RPMI8226 (cell line): ENCODE measurements around the gene C2CD3.

Experiments
- DNase-seq: peaks from one replicate; pipeline ENCODE4 v3.0.0-alpha.2; 2015

C2CD3 gene

DNA sequence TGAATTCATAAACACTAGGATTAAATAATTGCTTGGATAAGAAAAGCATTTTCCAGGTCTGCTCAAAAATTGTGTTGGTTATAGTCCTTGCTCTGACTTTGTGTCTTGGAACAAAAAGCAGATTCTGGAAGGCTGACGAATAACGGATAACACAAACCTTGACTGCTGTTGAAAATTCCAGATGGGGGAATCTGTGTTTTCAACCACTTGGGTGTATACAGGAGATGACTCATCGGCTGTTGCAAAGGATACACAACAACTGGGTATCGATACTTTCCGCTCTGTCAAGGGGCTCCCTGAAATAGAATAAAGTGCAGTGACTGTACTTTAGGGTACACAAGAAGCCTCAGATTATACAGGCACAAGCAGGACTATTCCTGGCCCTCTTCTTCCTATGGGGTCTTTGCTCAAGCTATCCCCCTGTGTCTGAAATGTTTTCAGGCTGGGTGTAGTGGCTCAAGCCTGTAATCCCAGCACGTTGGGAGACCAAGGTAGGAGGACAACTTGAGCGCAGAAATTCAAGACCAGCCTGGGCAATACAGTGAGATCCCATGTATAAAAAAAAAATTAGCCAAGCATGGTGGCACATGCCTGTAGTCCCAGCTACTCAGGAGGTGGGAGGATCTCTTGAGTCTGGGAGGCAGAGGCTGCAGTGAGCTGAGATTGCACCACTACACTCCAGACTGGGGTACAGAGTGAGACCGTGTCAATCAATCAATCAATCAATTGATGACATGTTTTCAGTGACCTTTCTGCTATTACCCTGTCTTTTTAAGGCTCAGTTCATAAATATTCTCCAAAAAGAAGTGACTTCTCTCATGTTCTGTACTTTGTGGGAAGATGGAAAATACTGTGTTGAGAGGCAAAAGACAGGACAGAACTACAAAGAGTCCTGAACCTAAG, 113.3 kb downstream of the C2CD3 start:
- DNase-seq = no peak

DNA sequence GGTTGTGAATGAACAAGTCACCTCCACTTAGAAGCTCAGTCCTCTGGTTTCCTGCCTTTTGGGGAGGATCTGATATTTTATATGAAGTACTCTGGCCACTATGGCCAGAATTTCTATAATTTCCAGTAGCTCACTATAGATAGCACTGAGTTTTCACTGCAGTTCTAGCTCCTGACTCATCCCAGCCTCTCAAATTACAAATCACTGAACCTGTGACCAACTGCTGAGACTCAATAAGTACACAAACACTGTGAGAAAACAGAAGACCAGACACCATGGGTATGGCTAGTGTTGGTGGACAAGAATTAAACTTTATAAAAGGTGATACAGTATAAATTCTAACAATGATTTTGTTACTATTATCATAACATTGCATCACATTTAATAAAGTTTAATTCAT, 114.9 kb downstream of the C2CD3 start:
- DNase-seq = no peak

DNA sequence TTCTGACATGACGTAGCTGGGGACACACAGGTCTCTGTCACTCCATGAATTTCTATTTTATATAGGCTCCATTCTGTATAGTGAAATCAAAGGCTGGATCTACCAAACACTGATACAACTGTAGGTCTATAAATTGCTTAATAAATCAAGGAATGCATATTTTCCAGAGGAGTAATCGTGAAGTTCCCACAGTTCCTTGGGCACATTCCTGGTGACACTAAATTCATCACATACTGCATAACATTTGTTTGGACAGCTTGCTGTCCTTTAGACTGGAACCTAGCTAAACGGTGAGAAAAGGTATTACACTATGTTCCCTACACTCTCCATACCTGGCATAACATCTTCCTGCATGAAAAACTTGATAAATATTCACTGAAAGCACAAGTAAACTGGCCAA, 120.3 kb downstream of the C2CD3 start:
- no peak for DNase-seq

DNA sequence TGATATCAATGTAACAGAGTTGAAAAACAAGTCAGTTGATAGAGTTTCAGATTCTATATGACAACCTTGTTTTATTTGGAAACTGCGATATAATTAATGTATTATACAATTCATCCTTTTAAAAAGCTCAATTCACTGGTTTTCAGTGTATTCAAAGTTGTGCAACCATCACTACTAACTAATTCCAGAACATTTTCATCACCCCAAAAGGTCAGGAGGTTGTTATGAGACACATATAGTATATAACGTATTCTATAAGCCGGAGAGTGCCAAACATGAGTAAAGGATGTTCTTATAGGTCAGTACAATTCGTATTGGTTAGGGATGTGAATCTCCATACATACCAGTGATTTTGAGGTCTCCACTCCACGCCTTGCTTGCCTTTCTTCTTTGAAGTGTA, 121.8 kb downstream of the C2CD3 start:
- DNase-seq = no peak

DNA sequence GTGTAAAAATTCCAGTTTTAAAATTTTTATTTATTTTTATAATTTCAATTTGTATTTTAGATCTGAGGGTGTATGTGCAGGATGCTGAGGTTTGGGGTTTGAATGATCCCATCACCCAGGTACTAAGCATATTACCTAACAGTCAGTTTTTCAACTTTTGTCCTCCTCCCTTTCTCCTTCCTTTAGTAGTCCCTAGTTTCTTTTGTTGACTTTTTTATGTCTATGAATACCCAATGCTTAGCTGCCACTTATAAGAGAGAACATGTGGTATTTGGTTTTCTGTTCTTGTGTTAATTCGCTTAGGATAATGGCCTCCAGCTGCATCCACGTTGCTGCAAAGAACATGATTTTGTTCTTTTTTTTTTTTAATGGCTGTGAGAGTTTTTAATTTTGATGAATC, 126.3 kb downstream of the C2CD3 start:
- DNase-seq = no peak

DNA sequence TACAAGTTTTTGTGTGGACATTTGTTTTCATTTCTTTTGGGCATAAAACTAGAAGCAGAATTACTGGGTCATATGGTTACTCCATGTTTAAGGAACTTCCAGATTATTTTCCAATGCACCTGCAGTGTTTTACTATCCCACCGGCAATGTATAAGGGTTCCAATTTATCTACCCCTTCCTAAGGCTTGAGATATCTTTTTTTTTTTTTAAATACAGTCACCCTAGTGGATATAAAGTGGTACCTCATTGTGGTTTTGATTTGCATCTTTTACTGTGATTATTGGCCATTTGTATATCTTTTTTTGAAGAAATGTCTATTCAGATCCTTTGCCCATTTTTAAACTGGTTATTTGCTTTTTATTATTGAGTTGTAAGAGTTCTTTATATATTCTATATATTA, 127.4 kb downstream of the C2CD3 start:
- no peak for DNase-seq

DNA sequence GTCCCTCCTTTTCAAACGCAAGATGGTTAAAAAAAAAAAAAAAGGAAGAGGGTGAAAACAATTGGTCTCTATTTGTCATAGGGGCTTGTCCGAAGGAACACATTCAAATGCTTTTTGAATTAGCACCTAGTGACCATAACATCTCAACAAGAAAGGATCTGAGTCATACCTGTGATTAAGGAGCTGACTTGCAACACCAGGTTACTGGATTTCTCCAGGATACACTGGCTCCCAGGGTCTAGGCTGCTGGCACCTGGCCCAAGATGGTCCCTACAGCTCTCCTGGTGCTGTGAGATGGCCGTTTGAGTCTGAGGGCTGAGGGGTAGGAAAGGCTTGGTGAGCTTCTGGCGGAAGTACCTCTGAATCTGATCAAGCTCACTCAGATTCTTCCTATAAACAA, 133.5 kb downstream of the C2CD3 start:
- no peak for DNase-seq

DNA sequence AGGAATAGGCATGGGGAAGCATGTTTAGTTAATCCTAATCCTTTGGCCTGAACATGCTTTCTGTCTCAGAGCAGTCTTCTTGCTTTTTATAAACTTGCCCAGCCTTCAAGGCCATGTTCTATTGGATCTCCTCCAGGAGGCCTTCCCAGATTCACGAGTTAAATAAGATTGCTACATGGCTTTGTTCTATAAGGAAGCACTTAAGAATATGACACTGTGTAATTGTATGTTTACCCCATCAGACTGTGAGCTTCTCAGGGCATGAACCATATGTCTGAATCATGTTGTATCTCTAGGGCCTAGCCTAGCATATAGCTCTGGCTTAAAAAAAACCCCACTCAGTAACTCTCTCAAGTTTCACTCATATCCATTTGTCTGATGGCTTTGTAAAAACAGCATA, 135.5 kb downstream of the C2CD3 start:
- no peak for DNase-seq

DNA sequence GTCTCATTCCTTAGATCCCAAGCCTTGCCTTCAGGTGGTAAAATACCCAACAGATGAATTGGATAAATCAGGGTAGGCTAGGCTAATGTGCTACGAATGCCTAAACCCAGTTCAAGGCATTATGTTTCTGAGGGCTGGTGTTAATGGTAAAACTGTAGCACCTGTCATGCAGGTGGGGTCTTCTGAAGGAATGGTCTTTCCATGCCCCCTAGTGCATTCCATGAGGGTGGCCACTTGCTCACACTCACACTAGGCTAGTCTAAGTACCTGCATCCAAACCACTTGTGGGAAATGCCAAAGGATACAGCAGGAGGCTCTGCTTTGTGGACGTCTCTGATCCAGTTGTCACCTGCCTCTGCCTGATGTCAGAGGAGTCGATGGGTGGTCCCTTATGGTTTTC, 137.8 kb downstream of the C2CD3 start:
- no peak for DNase-seq

DNA sequence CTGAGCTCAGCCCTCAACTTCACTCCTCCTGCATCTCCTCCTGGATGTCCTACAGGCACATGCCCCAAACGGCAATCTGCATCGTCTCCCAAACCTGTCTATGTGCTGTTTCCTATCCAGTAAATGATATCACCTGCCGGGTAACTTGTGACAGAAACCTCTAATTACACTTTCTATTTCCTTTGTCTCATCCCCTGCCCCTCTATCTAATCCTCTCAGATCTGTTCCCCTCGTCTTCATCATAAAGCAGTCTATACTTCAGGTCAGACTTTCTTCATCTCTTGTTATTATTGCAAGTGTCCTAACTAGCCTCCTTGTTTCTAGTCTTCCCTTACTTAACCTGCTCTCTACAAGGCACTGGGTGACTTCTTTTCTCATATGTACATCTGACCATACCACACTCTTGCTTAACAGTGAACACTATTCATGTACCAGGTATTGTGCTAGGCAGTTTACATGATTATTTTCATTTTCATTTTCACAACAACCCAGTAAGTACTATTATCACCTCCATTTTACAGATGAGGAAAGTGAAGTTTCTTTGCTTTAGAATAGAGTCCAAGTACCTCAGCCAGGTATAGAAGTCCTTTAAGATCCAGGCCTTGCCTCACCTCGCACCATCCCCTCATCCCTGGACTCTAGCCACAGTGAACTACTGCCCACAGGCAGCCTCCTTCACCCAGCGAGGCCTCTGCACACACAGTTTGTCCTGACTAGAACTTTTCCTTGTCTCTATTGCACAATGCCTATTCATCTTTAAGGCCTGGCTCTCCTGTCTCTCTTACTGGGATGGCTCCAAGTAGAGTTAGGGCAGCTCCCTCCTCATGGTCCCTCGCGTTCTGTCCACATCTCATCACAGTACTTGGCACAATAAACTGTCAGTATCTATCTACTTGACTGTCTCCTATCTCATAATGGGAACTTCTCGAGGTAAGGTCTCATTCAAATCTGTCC, 139.8 kb downstream of the C2CD3 start:
- DNase-seq = no peak

DNA sequence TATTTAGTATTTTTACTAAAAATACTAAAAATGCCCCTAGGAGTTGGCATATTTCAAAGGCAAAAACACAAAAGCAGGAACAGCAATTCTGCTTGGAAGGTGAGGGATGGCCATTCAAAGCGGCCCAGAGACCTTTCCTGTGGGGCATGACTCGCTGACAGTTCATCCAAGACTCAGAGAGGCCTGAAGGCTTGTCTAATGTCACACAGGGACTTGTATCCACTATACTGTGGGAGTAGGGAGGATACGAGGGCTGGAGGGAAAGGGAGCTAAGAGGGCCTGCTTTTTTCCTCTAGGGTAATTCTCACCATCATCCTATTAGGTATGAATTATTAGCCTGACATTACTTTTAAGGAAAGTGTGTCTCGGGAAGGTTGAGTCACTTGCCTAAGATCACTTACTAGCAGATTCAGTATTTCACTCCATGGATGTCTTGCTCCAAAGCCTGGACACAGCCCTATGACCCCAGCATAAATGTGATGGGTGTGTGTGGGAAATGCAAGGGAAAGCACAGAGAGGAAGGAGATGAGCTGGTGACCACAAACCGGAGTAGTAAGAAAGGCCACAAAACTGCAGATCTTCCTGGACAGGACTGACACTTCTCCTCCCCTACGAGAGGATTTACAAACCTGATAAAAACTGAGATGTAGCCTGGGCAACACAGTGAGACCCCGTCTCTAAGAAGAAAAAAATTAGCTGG, 145.2 kb downstream of the C2CD3 start:
- DNase-seq = no peak

DNA sequence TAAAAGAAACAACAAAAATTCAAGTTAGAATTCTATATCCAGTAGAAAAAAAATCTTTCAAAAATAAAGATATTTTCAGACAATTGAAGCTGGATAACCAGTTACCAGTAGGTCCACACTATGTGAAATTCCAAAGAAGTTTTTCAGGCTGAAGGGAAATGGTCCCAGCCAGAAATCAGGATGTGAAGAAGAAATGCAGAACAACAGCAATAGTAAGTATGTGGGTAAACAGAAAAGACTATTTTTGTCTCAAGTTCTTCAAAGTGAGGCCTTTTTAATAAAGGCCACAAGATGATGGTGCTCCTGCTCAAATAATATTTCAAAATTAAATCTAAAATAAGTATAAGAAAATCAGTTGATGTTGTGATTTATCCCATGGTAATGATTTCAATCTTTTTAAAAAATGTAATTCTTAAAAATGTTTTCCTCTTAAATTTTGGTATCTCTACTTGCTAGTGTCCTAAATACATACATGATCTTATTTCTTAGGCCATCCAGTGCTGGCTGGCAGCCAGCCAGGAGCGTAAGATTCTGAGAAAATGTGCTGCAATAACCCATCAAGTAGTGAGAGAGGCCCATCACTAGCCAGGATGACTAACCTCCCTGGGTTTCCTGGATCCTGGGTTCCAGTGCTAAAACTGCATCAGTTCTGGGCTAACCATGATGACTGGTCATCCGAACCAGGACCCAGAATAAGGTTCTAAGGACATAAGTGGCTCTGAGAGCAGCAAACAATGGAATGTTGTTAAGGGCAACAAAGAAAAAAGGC, 146.4 kb downstream of the C2CD3 start:
- no peak for DNase-seq

DNA sequence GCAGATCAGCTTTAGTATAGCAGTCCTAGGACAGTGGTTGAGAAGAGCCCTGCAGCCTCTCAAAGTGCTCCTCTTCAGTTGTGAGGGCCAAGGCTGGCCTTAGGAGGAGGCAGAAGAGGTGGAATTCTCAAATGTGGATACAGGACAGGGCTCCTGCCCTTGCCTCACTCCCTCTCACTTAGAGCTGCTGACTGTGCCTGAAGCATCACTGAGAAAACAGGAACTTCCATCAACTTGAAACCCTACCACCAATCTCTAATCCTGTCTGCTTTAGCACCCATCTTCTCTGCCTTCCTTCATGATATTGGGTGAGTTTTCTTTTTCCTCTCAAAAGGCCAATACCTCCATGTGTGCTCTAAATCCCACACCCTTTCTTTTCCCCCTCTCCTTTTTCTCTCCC, 147.5 kb downstream of the C2CD3 start:
- no peak for DNase-seq

DNA sequence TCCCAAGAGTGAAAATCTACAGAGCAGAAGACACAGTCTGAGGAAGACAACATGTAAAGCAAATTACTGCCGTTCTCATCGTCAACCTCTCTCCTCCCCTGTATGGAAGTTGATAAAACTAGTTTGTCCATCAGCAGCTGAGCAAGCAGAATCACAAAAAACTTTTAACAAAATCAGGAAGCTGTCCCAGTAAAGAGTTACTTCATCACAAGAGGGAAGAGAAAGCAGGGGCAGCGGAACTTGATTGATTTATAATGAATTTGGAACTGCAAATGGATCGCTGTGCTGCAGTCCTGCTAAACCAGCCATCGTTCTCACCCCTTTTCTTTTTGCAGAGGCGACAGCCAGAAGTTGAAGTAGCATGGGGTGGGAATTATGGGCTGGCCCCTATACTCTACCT, 148.3 kb downstream of the C2CD3 start:
- DNase-seq = no peak

DNA sequence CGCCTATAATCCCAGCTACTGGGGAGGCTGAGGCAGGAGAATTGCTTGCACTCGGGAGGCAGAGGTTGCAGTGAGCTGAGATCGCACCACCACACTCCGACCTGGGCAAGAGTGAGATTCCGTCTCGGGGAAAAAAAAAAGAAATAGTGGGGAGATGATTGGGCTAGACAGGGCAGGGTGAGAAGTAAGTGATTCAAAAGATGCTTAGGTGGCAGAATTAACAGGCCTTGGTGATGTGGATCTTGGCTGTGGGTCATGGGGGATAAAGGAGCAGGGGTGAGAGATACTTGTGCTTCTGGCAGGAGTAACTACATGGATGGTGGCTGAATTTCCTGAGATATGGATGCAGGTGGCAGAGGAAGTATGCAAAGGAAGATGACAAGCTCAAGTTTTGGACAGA, 148.8 kb downstream of the C2CD3 start:
- no peak for DNase-seq

DNA sequence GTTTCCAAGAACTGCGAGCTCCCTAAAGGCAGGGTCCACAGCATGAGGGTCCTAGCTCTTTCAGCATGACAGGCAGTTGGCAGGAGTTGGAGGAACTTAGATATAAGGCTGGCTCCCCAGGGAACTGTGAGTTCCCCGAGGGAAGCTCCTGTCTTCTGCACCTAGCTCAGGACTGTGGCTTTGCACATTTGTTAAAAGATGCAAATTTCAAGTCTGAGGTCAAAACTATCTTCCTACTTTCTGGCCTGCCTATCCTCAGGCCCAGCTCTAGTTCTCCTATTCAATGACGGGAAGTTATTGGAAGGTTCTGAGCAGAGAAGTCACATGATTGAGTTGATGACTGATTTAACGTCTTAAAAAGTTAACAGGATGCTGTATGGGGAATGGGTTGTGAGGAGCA, 150.3 kb downstream of the C2CD3 start:
- no peak for DNase-seq

DNA sequence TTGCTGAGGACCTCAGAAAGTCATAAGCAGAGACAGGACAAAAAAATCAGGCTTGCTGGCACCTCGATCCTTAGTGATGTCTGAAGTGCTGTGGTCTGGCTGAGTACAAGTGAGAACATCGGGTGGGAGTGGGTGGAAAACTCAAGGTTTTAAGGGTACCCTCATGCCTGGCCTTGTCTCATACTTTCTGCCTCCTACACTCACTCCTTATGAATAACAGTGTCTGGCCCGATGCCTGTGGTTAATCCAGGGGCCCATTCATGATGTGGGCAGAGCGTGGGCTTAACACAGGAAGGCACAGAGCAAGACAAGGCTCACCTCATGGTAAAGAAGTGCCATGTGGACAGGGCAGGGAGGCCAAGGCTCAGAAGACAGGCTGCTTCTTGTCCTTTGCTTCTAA, 150.9 kb downstream of the C2CD3 start:
- DNase-seq = no peak

DNA sequence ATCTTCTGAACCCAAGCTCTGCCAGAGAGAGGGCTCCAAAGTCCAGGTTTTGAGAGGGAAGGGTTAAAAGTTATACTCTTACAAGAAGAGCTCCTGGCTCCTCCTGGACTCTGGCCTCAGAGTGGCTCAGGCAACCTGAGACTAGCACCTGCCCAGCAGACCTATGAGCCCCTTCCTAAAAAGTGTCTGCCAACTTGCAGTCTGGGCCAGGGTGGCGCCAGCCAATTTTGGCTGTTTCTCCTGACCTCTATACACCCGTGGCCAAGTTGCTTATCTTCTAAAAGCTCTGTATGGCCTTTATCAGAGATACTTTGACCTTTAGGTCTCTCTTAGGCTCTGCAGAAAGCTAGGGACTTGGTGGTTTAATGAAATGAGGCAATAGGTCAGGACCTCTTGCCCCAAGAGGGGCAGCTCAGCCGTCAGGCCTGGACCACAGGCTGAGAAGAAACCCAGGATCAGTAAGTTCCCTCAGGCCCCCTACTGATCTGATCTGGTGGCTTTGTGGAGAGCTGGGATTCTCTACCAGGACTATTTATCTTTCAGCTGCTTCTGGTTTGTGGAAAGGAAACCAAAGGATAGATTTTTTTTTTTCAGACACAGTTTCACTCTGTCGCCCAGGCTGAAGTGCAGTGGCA, 151.6 kb downstream of the C2CD3 start:
- DNase-seq = peak; percentile 74

DNA sequence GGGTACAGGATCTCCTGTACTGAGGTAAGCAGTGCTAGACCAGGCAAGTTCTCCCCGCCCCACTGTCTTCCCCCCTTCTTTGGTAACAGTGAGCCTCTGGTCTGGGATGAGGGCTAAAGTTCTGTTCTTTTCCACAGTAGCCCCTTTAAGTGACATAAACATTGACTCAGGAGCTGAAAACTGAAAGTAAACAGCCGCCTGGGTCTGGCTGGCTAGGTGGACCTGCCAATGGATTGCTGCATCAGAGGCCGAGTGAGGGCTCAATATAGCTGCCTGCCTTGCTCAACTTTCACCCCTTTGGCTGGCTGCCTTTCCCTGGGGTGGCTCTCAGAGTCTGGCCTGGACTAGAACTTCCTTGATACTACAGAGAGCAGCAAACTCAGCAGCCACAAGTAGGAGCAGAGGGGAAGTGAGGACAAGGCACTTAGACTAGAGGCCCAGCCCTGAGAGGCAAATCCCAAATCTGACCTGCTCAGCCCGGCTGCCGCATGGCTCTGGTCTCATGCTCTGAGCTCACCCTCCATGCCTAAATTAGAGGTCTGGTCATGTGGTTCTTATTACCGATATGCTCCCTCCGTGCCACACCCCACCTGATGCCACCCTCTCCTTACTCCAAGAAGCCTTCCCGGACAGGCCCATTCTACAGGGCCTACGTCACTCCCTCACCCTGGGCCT, 152.3 kb downstream of the C2CD3 start:
- DNase-seq = peak; percentile 96

DNA sequence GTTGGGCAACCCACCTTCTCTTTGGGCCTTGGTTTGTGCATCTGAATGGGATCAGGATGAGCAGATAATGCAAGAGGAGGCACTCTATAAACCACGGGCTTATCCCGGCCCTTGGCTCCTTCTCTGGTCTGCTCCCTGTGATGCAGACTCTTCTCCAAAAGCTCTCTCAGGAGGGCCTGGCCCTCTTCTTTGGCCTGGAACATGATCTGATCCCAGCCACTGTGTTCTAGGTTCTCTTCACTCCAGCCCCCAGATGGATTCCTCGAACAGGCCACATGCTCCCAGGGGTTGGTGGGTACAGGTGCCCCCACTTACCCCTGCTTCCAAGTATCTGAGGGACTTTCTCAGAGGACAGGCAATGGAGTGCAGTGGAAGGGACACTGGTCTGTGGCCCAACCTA, 153.2 kb downstream of the C2CD3 start:
- DNase-seq = no peak

DNA sequence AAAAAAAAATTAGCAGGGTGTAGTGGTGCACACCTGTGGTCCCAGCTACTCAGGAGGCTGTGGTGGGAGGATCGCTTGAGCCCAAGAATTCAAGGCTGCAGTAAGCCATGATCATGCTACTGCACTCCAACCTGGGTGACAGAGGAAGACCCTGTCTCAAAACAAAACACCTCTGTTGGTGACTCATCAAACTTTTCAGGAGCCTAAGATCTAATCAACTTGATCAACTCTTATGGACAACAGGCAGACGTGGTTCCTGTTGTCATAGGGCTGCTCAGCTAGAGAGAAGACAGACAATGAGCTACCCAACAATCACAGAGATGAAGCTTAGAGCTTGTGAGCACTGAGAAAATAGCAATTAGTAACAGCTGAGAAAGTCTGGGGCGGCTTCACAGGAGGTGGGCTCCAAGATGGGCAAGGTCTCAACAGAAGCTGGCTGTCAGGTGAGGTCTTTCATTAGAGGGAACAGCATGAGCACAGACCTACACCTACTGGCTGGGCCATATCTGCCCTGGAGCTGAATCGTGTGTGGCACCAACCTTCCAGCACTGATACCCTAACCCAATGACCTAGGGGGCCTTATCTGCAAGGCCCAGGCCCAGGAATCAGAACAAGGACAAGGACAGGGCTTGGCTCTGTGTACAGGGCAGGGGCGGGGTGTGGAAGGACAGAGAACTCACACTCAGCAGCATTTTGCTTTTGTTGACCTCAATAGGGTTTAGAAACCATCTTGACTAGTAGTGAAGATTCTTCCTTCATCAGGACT, 154.7 kb downstream of the C2CD3 start:
- DNase-seq = no peak
